Panc1 (cell line): ENCODE results near the gene ABLIM2. TPM values are rescaled to one million over a fixed set of nuclear protein-coding genes. Genes with fewer than 3 reads are reported as not detected.

Experiments used
- ATAC-seq: fragments of 200-7000 bp; cut with Tn5 transposase; 2 replicates; pipeline ENCODE4 v1.9.1; 2020; ENCODE audit warnings: mild to moderate bottlenecking, moderate library complexity
- BruUV-seq: library from RNA; stranded (reverse); fragments of 400-500 nt; replicated peaks from 2 replicates; lab custom pipeline; 2021; lab: Mats Ljungman, UMichigan
- CTCF ChIA-PET: fragments of 300-600 bp; sonication (Branson Sonifier 250); formaldehyde crosslinking; loops from one replicate; lab custom pipeline; 2022; ENCODE audit warnings: antibody characterized with exemption; lab: Charles Lee
- POLR2A ChIA-PET: fragments of 300-600 bp; sonication (Branson Sonifier 250); formaldehyde crosslinking; loops from one replicate; lab custom pipeline; 2022; ENCODE audit warnings: antibody characterized with exemption; lab: Charles Lee
- DNase-seq: peaks from one replicate; pipeline ENCODE4 v3.0.0-alpha.2; 2010; ENCODE audit warnings: low read depth, low spot score
- H3K27ac ChIP-seq: 2 replicates; pipeline ENCODE4 v1.5.1; 2011; ENCODE audit warnings: mild to moderate bottlenecking, low read length, inconsistent platforms
- H3K27me3 ChIP-seq: fragments of 200-500 bp; sonication (Bioruptor generic); 2 replicates; pipeline ENCODE4 v1.6.0; 2014; ENCODE audit warnings: low read length, inconsistent platforms; ENCODE audit not compliant: control insufficient read depth, insufficient read depth
- H3K36me3 ChIP-seq: fragments of 200-500 bp; sonication (Bioruptor generic); 2 replicates; pipeline ENCODE4 v1.5.1; 2014; ENCODE audit warnings: inconsistent platforms, mild to moderate bottlenecking, low read length, moderate library complexity; ENCODE audit not compliant: control insufficient read depth, insufficient read depth
- H3K4me1 ChIP-seq: 2 replicates; pipeline ENCODE4 v1.5.1; 2011; ENCODE audit warnings: inconsistent platforms, mild to moderate bottlenecking, low read length, moderate library complexity; ENCODE audit not compliant: control insufficient read depth, insufficient read depth
- H3K4me3 ChIP-seq, 2 experiments: 2 replicates each; pipeline ENCODE4 v1.5.1; 2011 to 2012; ENCODE audit warnings: low read depth in 2 of 2, low read length in 2 of 2, mild to moderate bottlenecking in 2 of 2, inconsistent platforms in 1 of 2, moderate library complexity in 1 of 2
- H3K9me3 ChIP-seq: fragments of 200-500 bp; sonication (Bioruptor generic); 2 replicates; pipeline ENCODE4 v1.5.1; 2014; ENCODE audit warnings: low read depth, mild to moderate bottlenecking, inconsistent platforms, low read length, moderate library complexity; ENCODE audit not compliant: control insufficient read depth, insufficient read depth
- POLR2AphosphoS5 ChIP-seq: IDR thresholded peaks from 2 replicates; pipeline ENCODE4 v1.6.1; 2012; ENCODE audit warnings: mild to moderate bottlenecking, low read depth, low read length, moderate library complexity
- SIN3A ChIP-seq: IDR thresholded peaks from 2 replicates; pipeline ENCODE4 v1.6.1; 2012; ENCODE audit warnings: low read depth, mild to moderate bottlenecking, low read length, moderate library complexity, borderline replicate concordance; ENCODE audit not compliant: insufficient read depth
- TCF7L2 ChIP-seq: IDR thresholded peaks from 2 replicates; pipeline ENCODE4 v1.6.1; 2011; ENCODE audit warnings: mild to moderate bottlenecking, low read depth, low read length, inconsistent platforms
- in situ Hi-C: cut with HindIII; loops from 2 replicates; pipeline ENCODE4 v1.10.0; 2016; ENCODE audit warnings: low sequenced_read_pairs, low pct_unique_long_range_greater_than_20kb
- intact Hi-C: fragments of 100-400 bp; cut with micrococcal nuclease; formaldehyde crosslinking; loops from one replicate; pipeline ENCODE4 v1.10.0; 2022; ENCODE audit not compliant: unreplicated experiment
- total RNA-seq: library from RNA; stranded (reverse); gene quantifications from one replicate; pipeline ENCODE4 v1.2.1, GENCODE V29; 2021; ENCODE audit not compliant: unreplicated experiment
- TF ChIP-seq, protein P1 (sequence below), 2 experiments: IDR thresholded peaks; 2 replicates each; pipeline ENCODE4 v1.6.1; 2011 to 2012; ENCODE audit warnings: low read depth in 2 of 2, control low read depth in 1 of 2, low read length in 1 of 2, mild to moderate bottlenecking in 1 of 2, moderate library complexity in 1 of 2; ENCODE audit not compliant: insufficient read depth in 1 of 2
- TF ChIP-seq, protein P2 (sequence below): fragments of 450-650 bp; IDR thresholded peaks from 2 replicates; pipeline ENCODE4 v1.5.1; 2017; ENCODE audit warnings: mild to moderate bottlenecking

Gene ABLIM2
- total RNA-seq, 1 experiment from 2014 or later = 0.64 TPM

DNA sequence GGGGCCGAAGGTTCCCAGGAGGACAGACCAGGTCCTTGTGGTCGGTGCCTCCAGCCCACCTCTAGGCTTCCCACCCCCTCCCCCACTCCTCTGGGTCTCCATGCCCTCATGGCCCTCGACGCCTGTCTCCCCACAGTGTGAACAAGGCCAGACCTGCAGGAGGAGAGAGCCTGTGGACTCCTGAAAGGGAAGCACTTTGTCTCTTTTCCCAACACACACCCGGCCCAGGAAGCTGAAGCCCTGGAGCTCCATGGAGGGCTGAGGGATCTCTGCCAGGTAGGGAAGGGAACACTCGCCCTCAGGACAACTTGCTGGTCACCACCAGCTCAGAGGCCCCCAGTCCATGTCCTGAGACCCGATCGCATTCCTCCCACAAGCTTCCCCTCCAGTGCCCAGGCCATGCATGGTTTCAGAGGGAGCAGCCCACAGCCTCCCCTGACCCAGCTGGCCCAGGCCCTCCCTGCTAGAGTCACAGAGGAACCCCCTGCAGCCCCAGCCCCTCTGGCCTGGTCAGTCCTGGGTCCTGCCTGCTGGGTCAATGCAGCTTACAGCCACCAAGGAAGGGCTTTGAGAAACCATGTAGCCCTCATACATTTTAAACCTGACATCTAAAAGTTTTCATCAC, 60.8 kb downstream of the ABLIM2 start:
- no peak for ATAC-seq
- ChIA-PET POLR2A (no interaction called here), CTCF (no interaction called here)
- Histone ChIP-seq H3K9me3 (peaks cover 9% of the 10 kb centered on the region; the same call in 1 of the 2 replicates), H3K4me3 (no peak overlapping the region), H3K36me3 (no peaks in the 10 kb centered on the region), H3K27me3 (no peaks in the 10 kb centered on the region), H3K4me1 (no peaks in the 10 kb centered on the region), H3K27ac (no peak overlapping the region)
- TF ChIP-seq, protein P1, sequence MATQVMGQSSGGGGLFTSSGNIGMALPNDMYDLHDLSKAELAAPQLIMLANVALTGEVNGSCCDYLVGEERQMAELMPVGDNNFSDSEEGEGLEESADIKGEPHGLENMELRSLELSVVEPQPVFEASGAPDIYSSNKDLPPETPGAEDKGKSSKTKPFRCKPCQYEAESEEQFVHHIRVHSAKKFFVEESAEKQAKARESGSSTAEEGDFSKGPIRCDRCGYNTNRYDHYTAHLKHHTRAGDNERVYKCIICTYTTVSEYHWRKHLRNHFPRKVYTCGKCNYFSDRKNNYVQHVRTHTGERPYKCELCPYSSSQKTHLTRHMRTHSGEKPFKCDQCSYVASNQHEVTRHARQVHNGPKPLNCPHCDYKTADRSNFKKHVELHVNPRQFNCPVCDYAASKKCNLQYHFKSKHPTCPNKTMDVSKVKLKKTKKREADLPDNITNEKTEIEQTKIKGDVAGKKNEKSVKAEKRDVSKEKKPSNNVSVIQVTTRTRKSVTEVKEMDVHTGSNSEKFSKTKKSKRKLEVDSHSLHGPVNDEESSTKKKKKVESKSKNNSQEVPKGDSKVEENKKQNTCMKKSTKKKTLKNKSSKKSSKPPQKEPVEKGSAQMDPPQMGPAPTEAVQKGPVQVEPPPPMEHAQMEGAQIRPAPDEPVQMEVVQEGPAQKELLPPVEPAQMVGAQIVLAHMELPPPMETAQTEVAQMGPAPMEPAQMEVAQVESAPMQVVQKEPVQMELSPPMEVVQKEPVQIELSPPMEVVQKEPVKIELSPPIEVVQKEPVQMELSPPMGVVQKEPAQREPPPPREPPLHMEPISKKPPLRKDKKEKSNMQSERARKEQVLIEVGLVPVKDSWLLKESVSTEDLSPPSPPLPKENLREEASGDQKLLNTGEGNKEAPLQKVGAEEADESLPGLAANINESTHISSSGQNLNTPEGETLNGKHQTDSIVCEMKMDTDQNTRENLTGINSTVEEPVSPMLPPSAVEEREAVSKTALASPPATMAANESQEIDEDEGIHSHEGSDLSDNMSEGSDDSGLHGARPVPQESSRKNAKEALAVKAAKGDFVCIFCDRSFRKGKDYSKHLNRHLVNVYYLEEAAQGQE (IDR thresholded peaks at IDR 0.05; ENCODE audit: insufficient read depth in 1 of 2, low read depth in 2 of 2, low read length in 1 of 2) = no peak
- TF ChIP-seq POLR2AphosphoS5 = no peak
- TF ChIP-seq SIN3A = no peak
- no peak for TF ChIP-seq TCF7L2
- TF ChIP-seq, protein P2, sequence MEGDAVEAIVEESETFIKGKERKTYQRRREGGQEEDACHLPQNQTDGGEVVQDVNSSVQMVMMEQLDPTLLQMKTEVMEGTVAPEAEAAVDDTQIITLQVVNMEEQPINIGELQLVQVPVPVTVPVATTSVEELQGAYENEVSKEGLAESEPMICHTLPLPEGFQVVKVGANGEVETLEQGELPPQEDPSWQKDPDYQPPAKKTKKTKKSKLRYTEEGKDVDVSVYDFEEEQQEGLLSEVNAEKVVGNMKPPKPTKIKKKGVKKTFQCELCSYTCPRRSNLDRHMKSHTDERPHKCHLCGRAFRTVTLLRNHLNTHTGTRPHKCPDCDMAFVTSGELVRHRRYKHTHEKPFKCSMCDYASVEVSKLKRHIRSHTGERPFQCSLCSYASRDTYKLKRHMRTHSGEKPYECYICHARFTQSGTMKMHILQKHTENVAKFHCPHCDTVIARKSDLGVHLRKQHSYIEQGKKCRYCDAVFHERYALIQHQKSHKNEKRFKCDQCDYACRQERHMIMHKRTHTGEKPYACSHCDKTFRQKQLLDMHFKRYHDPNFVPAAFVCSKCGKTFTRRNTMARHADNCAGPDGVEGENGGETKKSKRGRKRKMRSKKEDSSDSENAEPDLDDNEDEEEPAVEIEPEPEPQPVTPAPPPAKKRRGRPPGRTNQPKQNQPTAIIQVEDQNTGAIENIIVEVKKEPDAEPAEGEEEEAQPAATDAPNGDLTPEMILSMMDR = no peak
- no TSS peak for BruUV-seq
- intact Hi-C loops (no loop called here), in situ Hi-C loops (no loop called here)
- DNase-seq = no peak

DNA sequence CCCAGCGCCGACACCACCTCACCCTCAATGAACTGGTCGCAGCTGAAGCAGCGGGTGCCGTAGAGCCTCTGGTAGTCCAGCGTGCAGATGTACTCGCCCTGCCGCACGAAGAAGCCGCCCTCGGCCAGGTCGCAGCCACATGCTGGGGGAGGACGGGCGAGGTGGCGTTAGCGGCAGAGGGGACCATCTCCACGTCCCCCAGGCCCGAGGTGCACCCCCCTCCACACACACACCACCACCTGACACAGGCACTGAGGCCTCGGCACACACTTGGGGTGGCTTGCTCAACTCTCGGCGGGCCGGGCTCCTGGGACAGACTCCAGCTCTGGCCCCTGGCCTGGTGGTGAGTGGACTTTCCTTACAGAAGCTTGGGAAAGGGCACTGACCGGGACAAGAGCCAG, 61.5 kb downstream of the ABLIM2 start:
- in situ Hi-C loops = no loop called here
- Histone ChIP-seq H3K4me3 (no peak overlapping the region), H3K4me1 (no peaks in the 10 kb centered on the region), H3K36me3 (no peaks in the 10 kb centered on the region), H3K27me3 (no peaks in the 10 kb centered on the region), H3K27ac (no peak overlapping the region), H3K9me3 (peaks cover 12% of the 10 kb centered on the region; the same call in 1 of the 2 replicates)
- CTCF ChIA-PET = no interaction called here
- POLR2A ChIA-PET = no interaction called here
- TF ChIP-seq, protein P1 (IDR thresholded peaks at IDR 0.05; ENCODE audit: insufficient read depth in 1 of 2, low read depth in 2 of 2, low read length in 1 of 2) = no peak
- no peak for TF ChIP-seq TCF7L2
- no TSS peak for BruUV-seq
- ATAC-seq (no peak), DNase-seq (no peak)
- intact Hi-C loops = no loop called here
